ENCODE data around the gene CEP19. TPM values are rescaled to one million over a fixed set of nuclear protein-coding genes. Genes with fewer than 3 reads are reported as not detected.
A peak's percentile ranks its signal among the peaks of the same experiment; 100 is the strongest.

The CEP19 gene
- total RNA-seq, 1 experiment from 2014 or later = 1.3 TPM

DNA sequence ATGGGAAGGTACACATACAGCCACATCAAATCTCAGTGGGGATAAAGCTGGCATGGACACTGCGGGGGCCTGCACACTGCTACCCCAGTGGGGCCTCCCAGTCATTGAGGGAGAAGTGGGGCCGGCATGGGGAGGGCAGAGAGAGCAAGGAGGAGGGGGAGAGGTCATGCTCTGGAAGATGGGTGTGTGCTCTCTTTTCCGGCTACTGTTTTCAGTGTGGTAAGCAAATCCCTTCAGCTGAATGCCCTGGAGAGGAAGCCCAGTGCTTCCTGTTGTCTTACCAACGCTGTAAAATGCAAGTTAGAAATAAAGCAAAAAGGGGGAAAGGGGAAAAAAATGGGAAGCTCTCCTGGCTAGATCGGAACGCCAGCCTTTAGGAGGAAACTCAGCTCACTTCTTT, 41.7 kb downstream of the CEP19 start:
- TF ChIP-seq, protein P1, sequence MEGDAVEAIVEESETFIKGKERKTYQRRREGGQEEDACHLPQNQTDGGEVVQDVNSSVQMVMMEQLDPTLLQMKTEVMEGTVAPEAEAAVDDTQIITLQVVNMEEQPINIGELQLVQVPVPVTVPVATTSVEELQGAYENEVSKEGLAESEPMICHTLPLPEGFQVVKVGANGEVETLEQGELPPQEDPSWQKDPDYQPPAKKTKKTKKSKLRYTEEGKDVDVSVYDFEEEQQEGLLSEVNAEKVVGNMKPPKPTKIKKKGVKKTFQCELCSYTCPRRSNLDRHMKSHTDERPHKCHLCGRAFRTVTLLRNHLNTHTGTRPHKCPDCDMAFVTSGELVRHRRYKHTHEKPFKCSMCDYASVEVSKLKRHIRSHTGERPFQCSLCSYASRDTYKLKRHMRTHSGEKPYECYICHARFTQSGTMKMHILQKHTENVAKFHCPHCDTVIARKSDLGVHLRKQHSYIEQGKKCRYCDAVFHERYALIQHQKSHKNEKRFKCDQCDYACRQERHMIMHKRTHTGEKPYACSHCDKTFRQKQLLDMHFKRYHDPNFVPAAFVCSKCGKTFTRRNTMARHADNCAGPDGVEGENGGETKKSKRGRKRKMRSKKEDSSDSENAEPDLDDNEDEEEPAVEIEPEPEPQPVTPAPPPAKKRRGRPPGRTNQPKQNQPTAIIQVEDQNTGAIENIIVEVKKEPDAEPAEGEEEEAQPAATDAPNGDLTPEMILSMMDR (conservative IDR thresholded peaks at IDR 0.05) = no peak
- H3K27ac ChIP-seq (ENCODE audit: insufficient read length, low read depth, low read length) = no peak overlapping the region
- H3K4me1 Mint-ChIP-seq = peaks cover 21 to 22% of the 10 kb centered on the region in 2 experiments
- H3K23me2 ChIP-seq (ENCODE audit: insufficient read length, low read depth, low read length, poor library complexity, severe bottlenecking) = no peaks in the 10 kb centered on the region
- no peak overlapping the region for H2AK5ac ChIP-seq (ENCODE audit: insufficient read length, low read length)
- H3K4me3 Mint-ChIP-seq = no peak overlapping the region
- H2BK120ac ChIP-seq (ENCODE audit: low read depth, low read length, poor library complexity, severe bottlenecking) = no peak overlapping the region
- peaks cover 6% of the 10 kb centered on the region for H3K27me3 Mint-ChIP-seq (ENCODE audit: low read depth)
- no peak overlapping the region for H4K5ac ChIP-seq (ENCODE audit: insufficient read length, low read depth, low read length)
- H3K27ac Mint-ChIP-seq = peak overlapping the region; percentile 48 to 93 (median 80)
- no peak overlapping the region for H3K18ac ChIP-seq (ENCODE audit: insufficient read length, low read depth, low read length)
- H3K27me3 ChIP-seq (ENCODE audit: insufficient read depth, low read length) = no peaks in the 10 kb centered on the region
- no peak overlapping the region for H4K8ac ChIP-seq (replicated peaks; ENCODE audit: insufficient read length, low read depth, low read length)
- peaks cover 0 to 2% (median 0%) of the 10 kb centered on the region in 3 experiments; a peak in 2 of 7 replicates for H3K36me3 Mint-ChIP-seq (ENCODE audit: insufficient read depth in 1 of 3, low read depth in 3 of 3)
- no peaks in the 10 kb centered on the region for H3K79me2 ChIP-seq (ENCODE audit: insufficient read depth, low read length)
- no peaks in the 10 kb centered on the region for H3K79me1 ChIP-seq (ENCODE audit: insufficient read depth, low read depth, low read length, poor library complexity, severe bottlenecking)
- no peak overlapping the region for H2BK15ac ChIP-seq (ENCODE audit: low read depth, low read length)
- no peak overlapping the region for H3K14ac ChIP-seq (ENCODE audit: insufficient read depth, low read length)
- H3K9ac ChIP-seq (ENCODE audit: extremely low read depth, insufficient read length, low read length) = no peak overlapping the region
- peaks cover 3% of the 10 kb centered on the region; the same call in 1 of the 2 replicates for H3K4me1 ChIP-seq (ENCODE audit: insufficient read depth, low read length)
- H2BK20ac ChIP-seq (ENCODE audit: low read depth, low read length, poor library complexity, severe bottlenecking) = no peak overlapping the region
- no peak overlapping the region for H3K56ac ChIP-seq (ENCODE audit: insufficient read length, low read depth, low read length)
- no peak overlapping the region for H4K91ac ChIP-seq (ENCODE audit: insufficient read length, low read depth, low read length)
- no peak overlapping the region for H3K23ac ChIP-seq (ENCODE audit: insufficient read length, low read depth, low read length)
- H4K20me1 ChIP-seq (ENCODE audit: control insufficient read depth, insufficient read depth, insufficient read length) = no peaks in the 10 kb centered on the region
- WGBS (ENCODE audit: extremely low coverage, insufficient read length, low lambda C conversion rate) = no CpG with 5 or more reads among the region's 6 CpGs
- DNase-seq = no peak
- no peaks in the 10 kb centered on the region for H3K9me3 ChIP-seq (ENCODE audit: control insufficient read depth, low read depth, low read length)
- H3K9me3 Mint-ChIP-seq = peaks cover 0 to 4% of the 10 kb centered on the region in 2 experiments; a peak in 1 of 5 replicates
- no peak overlapping the region for H3T11ph ChIP-seq (ENCODE audit: low read length)
- no peak overlapping the region for H2BK5ac ChIP-seq (ENCODE audit: insufficient read length, low read length)
- H2AFZ ChIP-seq (ENCODE audit: low read length) = no peak overlapping the region
- H3K4me2 ChIP-seq (ENCODE audit: insufficient read depth, insufficient read length, low read length) = no peak overlapping the region
- no peak overlapping the region for H2BK12ac ChIP-seq (ENCODE audit: insufficient read length, low read depth, low read length)
- H3K4ac ChIP-seq (ENCODE audit: low read depth, low read length) = no peak overlapping the region
